Ishikawa (cell line): Measurements from ENCODE around the gene TMEM263.

Experiments used
- CEBPB ChIP-seq: IDR thresholded peaks from 2 replicates; pipeline ENCODE4 v1.6.1; 2012
- CREB1 ChIP-seq: IDR thresholded peaks from 2 replicates; pipeline ENCODE4 v1.6.1; 2012; ENCODE audit warnings: low read depth
- EGR1 ChIP-seq: IDR thresholded peaks from 2 replicates; pipeline ENCODE4 v1.6.1; 2012
- EP300 ChIP-seq: IDR thresholded peaks from 2 replicates; pipeline ENCODE4 v1.6.1; 2012; ENCODE audit warnings: borderline replicate concordance
- FOXM1 ChIP-seq: IDR thresholded peaks from 2 replicates; pipeline ENCODE4 v1.6.1; 2012; ENCODE audit warnings: low read depth, borderline replicate concordance
- NFIC ChIP-seq: IDR thresholded peaks from 2 replicates; pipeline ENCODE4 v1.6.1; 2012
- RAD21 ChIP-seq: IDR thresholded peaks from 2 replicates; pipeline ENCODE4 v1.6.1; 2012; ENCODE audit warnings: low read depth
- TAF1 ChIP-seq: IDR thresholded peaks from 2 replicates; pipeline ENCODE4 v1.6.1; 2012; ENCODE audit warnings: low read depth, mild to moderate bottlenecking
- TCF12 ChIP-seq: IDR thresholded peaks from 2 replicates; pipeline ENCODE4 v1.6.1; 2012; ENCODE audit warnings: low read depth
- TEAD4 ChIP-seq: IDR thresholded peaks from 2 replicates; pipeline ENCODE4 v1.6.1; 2012
- YY1 ChIP-seq: IDR thresholded peaks from 2 replicates; pipeline ENCODE4 v1.6.1; 2012; ENCODE audit warnings: low read depth
- ZBTB7A ChIP-seq: IDR thresholded peaks from 2 replicates; pipeline ENCODE4 v1.6.1; 2012; ENCODE audit warnings: low read depth
- TF ChIP-seq, protein P1 (sequence below): IDR thresholded peaks from 2 replicates; pipeline ENCODE4 v1.6.1; 2012; ENCODE audit warnings: low read depth, mild to moderate bottlenecking
- TF ChIP-seq, protein P2 (sequence below): IDR thresholded peaks from 2 replicates; pipeline ENCODE4 v1.6.1; 2012
- TF ChIP-seq, protein P3 (sequence below): IDR thresholded peaks from 2 replicates; pipeline ENCODE4 v1.6.1; 2012

TMEM263 gene

DNA sequence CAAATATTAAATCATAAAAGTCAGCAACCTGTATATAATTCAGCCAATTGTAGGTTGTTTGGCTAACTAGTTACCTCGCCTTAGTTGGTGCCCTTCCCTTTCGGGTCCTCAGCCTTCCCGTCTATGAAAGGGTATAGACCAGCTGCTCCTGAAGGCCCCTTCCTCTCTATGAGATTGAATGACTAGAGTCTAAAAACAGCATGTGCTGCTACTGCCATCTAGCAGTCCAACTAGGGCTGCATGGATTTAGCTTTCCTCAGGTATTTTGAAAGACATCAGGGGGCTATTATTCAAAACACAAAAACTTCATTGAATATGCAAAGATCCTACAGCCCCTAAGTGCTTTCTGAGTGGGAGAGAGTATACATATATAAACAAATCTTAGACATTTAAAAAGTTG, 37.0 kb upstream of the TMEM263 start:
- TF ChIP-seq RAD21: peak; percentile 82
- TF ChIP-seq, protein P1, sequence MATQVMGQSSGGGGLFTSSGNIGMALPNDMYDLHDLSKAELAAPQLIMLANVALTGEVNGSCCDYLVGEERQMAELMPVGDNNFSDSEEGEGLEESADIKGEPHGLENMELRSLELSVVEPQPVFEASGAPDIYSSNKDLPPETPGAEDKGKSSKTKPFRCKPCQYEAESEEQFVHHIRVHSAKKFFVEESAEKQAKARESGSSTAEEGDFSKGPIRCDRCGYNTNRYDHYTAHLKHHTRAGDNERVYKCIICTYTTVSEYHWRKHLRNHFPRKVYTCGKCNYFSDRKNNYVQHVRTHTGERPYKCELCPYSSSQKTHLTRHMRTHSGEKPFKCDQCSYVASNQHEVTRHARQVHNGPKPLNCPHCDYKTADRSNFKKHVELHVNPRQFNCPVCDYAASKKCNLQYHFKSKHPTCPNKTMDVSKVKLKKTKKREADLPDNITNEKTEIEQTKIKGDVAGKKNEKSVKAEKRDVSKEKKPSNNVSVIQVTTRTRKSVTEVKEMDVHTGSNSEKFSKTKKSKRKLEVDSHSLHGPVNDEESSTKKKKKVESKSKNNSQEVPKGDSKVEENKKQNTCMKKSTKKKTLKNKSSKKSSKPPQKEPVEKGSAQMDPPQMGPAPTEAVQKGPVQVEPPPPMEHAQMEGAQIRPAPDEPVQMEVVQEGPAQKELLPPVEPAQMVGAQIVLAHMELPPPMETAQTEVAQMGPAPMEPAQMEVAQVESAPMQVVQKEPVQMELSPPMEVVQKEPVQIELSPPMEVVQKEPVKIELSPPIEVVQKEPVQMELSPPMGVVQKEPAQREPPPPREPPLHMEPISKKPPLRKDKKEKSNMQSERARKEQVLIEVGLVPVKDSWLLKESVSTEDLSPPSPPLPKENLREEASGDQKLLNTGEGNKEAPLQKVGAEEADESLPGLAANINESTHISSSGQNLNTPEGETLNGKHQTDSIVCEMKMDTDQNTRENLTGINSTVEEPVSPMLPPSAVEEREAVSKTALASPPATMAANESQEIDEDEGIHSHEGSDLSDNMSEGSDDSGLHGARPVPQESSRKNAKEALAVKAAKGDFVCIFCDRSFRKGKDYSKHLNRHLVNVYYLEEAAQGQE: no peak

DNA sequence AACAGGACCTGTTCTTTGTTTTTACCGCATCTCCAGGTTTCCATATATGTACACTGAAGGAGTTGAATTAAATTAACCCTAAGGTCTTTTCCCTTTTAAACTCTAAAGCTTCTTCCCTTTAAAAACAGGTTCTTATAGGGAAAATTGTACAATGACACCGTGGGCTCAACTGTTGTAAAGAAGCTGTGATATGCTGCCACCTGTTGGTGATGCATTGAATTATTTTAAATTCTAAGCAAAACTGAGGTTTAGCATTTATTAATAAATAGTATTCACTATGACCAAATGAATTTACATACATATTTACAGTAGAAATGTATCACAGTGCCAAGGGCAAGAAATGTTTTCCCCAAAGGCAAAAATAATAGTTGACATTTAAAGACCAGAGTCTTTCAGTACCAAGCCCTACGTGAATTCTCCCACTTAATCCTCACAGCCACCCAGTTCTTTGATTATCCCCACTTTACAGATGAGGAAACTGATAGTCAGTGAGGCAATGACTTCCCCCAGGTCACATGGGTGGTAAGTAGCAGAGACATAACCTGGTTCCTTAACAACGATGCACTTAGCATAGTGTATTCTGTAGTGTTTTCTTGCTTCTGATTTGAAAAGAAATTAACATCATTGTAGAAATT, 35.7 kb upstream of the TMEM263 start:
- TF ChIP-seq TEAD4: no peak
- TF ChIP-seq ZBTB7A: no peak
- TF ChIP-seq EGR1: no peak
- TF ChIP-seq RAD21: peak; percentile 85
- TF ChIP-seq, protein P1: no peak

DNA sequence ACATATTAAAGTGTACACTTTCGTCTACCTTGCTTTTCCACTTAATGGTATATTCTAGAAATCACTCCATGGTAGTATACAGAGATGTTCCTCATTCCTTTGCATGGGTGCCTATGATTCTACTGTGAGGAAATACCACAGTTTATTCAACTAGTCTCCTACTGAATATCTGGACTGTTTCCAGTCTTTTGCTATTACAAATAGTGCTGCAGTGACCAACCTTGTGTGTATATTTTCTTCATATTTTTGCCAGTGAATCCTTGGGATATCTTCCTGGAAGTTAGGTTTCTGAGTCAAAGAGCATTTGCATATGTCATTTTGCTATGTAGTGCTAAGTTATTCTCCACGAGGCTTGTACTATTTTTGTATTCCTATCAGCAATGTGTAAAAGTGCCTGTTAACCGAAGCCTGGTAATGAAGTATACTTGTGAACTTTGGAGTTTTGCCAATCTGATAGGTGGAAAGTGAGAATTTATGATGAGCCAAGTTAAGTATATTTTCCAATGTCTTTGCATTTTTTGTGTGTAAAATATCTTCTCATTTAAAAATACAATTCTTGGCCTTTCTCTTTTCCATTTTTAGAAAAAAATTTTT, 31.3 kb upstream of the TMEM263 start:
- TF ChIP-seq ZBTB7A: no peak
- TF ChIP-seq TAF1: no peak
- TF ChIP-seq FOXM1: no peak
- TF ChIP-seq TCF12: no peak
- TF ChIP-seq, protein P2, sequence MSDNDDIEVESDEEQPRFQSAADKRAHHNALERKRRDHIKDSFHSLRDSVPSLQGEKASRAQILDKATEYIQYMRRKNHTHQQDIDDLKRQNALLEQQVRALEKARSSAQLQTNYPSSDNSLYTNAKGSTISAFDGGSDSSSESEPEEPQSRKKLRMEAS: no peak
- TF ChIP-seq, protein P3, sequence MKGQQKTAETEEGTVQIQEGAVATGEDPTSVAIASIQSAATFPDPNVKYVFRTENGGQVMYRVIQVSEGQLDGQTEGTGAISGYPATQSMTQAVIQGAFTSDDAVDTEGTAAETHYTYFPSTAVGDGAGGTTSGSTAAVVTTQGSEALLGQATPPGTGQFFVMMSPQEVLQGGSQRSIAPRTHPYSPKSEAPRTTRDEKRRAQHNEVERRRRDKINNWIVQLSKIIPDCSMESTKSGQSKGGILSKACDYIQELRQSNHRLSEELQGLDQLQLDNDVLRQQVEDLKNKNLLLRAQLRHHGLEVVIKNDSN: no peak
- no peak for TF ChIP-seq EP300
- TF ChIP-seq EGR1: no peak
- TF ChIP-seq NFIC: no peak
- TF ChIP-seq, protein P1: no peak
- TF ChIP-seq CREB1: no peak
- no peak for TF ChIP-seq CEBPB
- no peak for TF ChIP-seq TEAD4
- TF ChIP-seq YY1: no peak
- TF ChIP-seq RAD21: no peak

DNA sequence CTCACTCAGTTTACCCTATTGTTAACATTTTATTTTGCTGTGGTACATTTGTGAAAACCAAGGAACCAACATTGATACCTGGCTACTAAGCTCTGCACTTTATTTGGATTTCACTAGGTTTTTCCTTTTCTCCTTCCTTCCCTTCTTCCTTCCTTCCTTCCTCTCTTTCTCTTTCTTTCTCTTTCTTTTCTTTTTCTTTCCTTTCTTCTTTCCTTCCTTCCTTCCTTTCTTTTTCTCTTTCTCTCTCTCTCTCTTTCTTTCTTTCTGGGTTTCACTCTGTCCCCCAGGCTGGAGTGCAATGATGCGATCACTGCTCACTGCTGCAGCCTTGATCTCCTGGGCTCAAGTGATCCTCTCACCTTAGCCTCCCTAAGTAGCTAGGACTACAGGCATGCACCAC, 29.1 kb upstream of the TMEM263 start:
- TF ChIP-seq, protein P3: no peak
- TF ChIP-seq RAD21 (no peak), CREB1 (no peak), CEBPB (no peak), FOXM1 (no peak), NFIC (no peak)

DNA sequence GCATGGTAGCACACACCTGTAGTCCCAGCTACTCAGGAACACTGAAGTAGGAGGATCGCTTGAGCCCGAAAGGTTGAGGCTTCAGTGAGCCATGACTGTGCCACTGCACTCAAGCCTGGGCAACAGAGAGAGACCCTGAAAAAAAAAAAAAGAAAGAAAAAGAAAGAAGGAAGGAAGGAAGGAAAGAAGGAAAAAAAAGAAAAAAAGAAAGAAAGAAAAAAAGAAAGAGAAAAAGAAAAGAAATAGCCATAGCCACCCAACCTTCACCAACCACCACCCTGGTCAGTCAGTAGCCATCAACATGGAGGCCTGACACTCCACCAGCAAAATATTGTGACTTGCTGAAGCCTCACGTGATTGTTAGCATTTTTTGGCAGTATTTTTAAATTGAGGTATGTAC, 21.4 kb upstream of the TMEM263 start:
- TF ChIP-seq ZBTB7A (no peak), TEAD4 (no peak), CEBPB (no peak)
- TF ChIP-seq, protein P2: no peak
